ENCODE results near the gene BMS1.

GRCh38 chr10:42767906-42768305, 14.7 kb upstream of the BMS1 start:
- no peak for TF ChIP-seq CTCF (IDR thresholded peaks at IDR 0.05 in 8 of 11, conservative IDR thresholded peaks at IDR 0.05 in 3 of 11)
- no peak for TF ChIP-seq POLR2AphosphoS5 (IDR thresholded peaks at IDR 0.05)
- TF ChIP-seq POLR2A (IDR thresholded peaks at IDR 0.05): no peak
